Osteoblast (primary cell): ENCODE data around the gene CEBPB. TPM values are rescaled to one million over a fixed set of nuclear protein-coding genes. Genes with fewer than 3 reads are reported as not detected.

Experiments used
- DNase-seq: peaks from one replicate; pipeline ENCODE4 v3.0.0; 2011; ENCODE audit warnings: low spot score, mixed read lengths; ENCODE audit not compliant: insufficient read length; ENCODE audit errors: missing footprints
- H2AFZ ChIP-seq: 2 replicates; pipeline ENCODE4 v1.6.0; 2011; ENCODE audit warnings: mild to moderate bottlenecking, low read length
- H3K27ac ChIP-seq: 2 replicates; pipeline ENCODE4 v1.5.1; 2011; ENCODE audit warnings: mild to moderate bottlenecking, low read depth, low read length, moderate library complexity
- H3K27me3 ChIP-seq: 2 replicates; pipeline ENCODE4 v1.6.0; 2012; ENCODE audit warnings: mild to moderate bottlenecking, control low read depth, inconsistent platforms, low read length, moderate library complexity; ENCODE audit not compliant: insufficient read depth
- H3K36me3 ChIP-seq: 2 replicates; pipeline ENCODE4 v1.5.1; 2011; ENCODE audit warnings: mild to moderate bottlenecking, low read length, control low read depth, moderate library complexity; ENCODE audit not compliant: insufficient read depth
- H3K4me1 ChIP-seq: 2 replicates; pipeline ENCODE4 v1.5.1; 2011; ENCODE audit warnings: mild to moderate bottlenecking, low read length, control low read depth, moderate library complexity; ENCODE audit not compliant: insufficient read depth
- H3K4me2 ChIP-seq: 2 replicates; pipeline ENCODE4 v1.6.0; 2011; ENCODE audit warnings: mild to moderate bottlenecking, low read length; ENCODE audit not compliant: insufficient read depth
- H3K4me3 ChIP-seq: fragments of 200-600 bp; sonication (generic); 3 replicates; pipeline ENCODE4 v1.5.1; 2012; ENCODE audit warnings: mild to moderate bottlenecking, low read length, inconsistent platforms; ENCODE audit not compliant: insufficient read depth
- H3K79me2 ChIP-seq: 2 replicates; pipeline ENCODE4 v1.6.0; 2012; ENCODE audit warnings: mild to moderate bottlenecking, low read length, control low read depth, inconsistent platforms; ENCODE audit not compliant: insufficient read depth
- H3K9me3 ChIP-seq: 2 replicates; pipeline ENCODE4 v1.5.1; 2011; ENCODE audit warnings: low read depth, low read length, control low read depth
- H4K20me1 ChIP-seq: 2 replicates; pipeline ENCODE4 v1.6.0; 2012; ENCODE audit warnings: mild to moderate bottlenecking, low read length, control low read depth; ENCODE audit not compliant: insufficient read depth
- total RNA-seq: library from RNA; depleted of rRNA; stranded (reverse); fragments of >200 nt; gene quantifications from 2 replicates; pipeline ENCODE4 v1.2.3, GENCODE V29; 2012
- TF ChIP-seq, protein P1 (sequence below): IDR thresholded peaks from 2 replicates; pipeline ENCODE4 v1.5.1; 2011; ENCODE audit warnings: mild to moderate bottlenecking, low read depth, low read length, moderate library complexity; ENCODE audit errors: extremely low read depth

Gene CEBPB
- total RNA-seq, 1 donor, result 79.3 TPM

GRCh38 chr20:50181344-50181743 is 9.3 kb upstream of the CEBPB start:
- Histone ChIP-seq H3K4me3 (no peak overlapping the region), H3K27me3 (no peaks in the 10 kb centered on the region), H4K20me1 (no peaks in the 10 kb centered on the region), H3K79me2 (no peaks in the 10 kb centered on the region), H3K9me3 (no peaks in the 10 kb centered on the region), H2AFZ (no peak overlapping the region), H3K4me2 (no peak overlapping the region), H3K4me1 (peaks cover 1% of the 10 kb centered on the region), H3K36me3 (no peaks in the 10 kb centered on the region), H3K27ac (no peak overlapping the region)
- DNase-seq, result no peak
- TF ChIP-seq, protein P1, sequence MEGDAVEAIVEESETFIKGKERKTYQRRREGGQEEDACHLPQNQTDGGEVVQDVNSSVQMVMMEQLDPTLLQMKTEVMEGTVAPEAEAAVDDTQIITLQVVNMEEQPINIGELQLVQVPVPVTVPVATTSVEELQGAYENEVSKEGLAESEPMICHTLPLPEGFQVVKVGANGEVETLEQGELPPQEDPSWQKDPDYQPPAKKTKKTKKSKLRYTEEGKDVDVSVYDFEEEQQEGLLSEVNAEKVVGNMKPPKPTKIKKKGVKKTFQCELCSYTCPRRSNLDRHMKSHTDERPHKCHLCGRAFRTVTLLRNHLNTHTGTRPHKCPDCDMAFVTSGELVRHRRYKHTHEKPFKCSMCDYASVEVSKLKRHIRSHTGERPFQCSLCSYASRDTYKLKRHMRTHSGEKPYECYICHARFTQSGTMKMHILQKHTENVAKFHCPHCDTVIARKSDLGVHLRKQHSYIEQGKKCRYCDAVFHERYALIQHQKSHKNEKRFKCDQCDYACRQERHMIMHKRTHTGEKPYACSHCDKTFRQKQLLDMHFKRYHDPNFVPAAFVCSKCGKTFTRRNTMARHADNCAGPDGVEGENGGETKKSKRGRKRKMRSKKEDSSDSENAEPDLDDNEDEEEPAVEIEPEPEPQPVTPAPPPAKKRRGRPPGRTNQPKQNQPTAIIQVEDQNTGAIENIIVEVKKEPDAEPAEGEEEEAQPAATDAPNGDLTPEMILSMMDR, result no peak

DNA sequence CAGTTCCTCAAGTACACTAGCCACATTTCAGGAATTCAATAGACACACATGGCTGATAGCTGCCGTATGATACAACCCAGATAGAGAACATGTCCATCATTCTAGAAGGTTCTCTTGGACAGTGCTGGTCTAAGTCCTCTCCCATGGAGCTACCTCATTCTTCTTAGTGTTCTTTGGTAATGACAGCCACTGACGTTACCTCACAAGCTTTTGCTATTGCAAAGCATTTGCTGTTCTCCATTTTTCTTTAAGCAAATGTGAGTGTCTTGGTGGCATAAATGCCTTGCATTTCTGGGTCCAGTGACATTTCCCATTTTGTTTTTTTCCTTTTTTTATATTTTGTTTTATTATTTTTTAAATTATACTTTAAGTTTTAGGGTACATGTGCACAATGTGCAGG is 8.3 kb upstream of the CEBPB start:
- Histone ChIP-seq H3K79me2 (no peaks in the 10 kb centered on the region), H3K36me3 (no peaks in the 10 kb centered on the region), H2AFZ (no peak overlapping the region), H3K27me3 (no peaks in the 10 kb centered on the region), H4K20me1 (no peaks in the 10 kb centered on the region), H3K4me2 (no peak overlapping the region), H3K4me1 (peaks cover 5% of the 10 kb centered on the region), H3K4me3 (no peak overlapping the region), H3K27ac (no peak overlapping the region), H3K9me3 (no peaks in the 10 kb centered on the region)
- DNase-seq, result no peak
- TF ChIP-seq, protein P1, result no peak

DNA sequence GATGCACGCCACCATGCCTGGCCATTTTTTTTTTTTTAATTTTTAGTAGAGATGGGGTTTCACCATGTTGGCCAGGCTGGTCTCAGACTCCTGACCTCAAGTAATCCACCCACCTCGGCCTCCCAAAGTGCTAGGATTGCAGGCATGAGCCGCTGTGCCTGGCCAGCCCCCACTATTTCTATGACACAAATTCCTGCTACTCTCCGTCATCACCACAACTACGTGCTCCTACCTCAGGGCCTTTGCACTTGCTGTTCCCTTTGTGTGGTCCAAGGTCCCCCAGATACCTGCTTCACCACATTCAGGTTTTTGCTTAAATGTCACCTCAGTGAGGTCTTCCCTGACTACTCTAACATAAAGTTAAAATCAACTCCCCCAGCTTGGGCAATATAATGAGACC is 5.2 kb upstream of the CEBPB start:
- Histone ChIP-seq H3K4me2 (no peak overlapping the region), H3K4me3 (no peak overlapping the region), H3K27ac (no peak overlapping the region), H3K27me3 (no peaks in the 10 kb centered on the region), H2AFZ (no peak overlapping the region), H3K79me2 (no peaks in the 10 kb centered on the region), H3K4me1 (peaks cover 7% of the 10 kb centered on the region), H3K36me3 (no peaks in the 10 kb centered on the region), H3K9me3 (no peaks in the 10 kb centered on the region), H4K20me1 (no peaks in the 10 kb centered on the region)
- TF ChIP-seq, protein P1, result no peak
- no peak for DNase-seq

DNA sequence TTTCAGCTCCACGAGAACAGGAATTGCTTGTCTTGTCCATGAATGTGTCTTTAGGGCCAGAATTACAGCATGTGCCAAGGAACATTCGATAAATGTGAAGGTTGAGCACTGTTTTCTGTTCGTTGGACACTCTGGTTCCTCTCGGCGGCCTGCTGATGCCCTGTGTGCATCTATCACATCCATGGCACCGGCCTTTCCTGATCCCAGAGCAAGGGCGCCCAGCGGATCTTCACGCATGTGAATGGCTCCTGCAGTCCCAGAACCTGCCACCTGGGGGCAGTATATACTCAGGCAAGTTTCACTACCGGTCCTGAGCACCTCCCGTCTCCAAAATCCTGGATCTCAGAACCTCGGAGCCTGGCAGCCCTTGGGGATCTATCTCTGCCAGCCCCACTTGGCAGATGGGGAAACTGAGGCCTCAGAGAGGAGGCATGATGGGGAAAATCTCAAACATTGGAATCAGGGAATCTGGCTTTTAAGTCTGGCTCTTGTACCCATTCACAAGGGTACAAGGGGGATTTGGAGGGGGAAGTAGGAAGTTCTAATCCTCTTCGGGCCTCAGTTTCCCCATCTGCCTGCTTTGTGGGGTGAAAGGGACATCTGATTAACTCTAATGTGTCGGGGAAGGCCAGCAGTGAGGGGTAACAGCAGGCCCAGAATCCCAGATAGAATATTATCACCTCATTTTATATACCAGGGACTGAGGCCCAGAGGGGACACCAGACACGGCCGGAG is 4.3 kb upstream of the CEBPB start:
- Histone ChIP-seq H3K27ac (no peak overlapping the region), H3K4me3 (no peak overlapping the region), H2AFZ (peak overlapping the region; percentile 63), H3K4me1 (peaks cover 7% of the 10 kb centered on the region), H4K20me1 (no peaks in the 10 kb centered on the region), H3K36me3 (no peaks in the 10 kb centered on the region), H3K9me3 (no peaks in the 10 kb centered on the region), H3K27me3 (no peaks in the 10 kb centered on the region), H3K4me2 (peak overlapping the region; percentile 39), H3K79me2 (no peaks in the 10 kb centered on the region)
- DNase-seq, result peak; percentile 95
- TF ChIP-seq, protein P1, result peak; percentile 97
